RWPE1 (cell line): Measurements from ENCODE around the gene JAM2.

ENCODE experiments used
- CTCF ChIA-PET: fragments of 350-600 bp; sonication (Branson Sonifier 250); formaldehyde crosslinking; extraction: SDS; loops from one replicate; lab custom pipeline; 2021; lab: Yijun Ruan, JAX
- POLR2A ChIA-PET: fragments of 400-600 bp; formaldehyde crosslinking; extraction: SDS; loops from one replicate; lab custom pipeline; 2020; ENCODE audit warnings: antibody characterized with exemption; ENCODE audit not compliant: low non-redundant PET; lab: Yijun Ruan, JAX
- DNase-seq: peaks from one replicate; pipeline ENCODE4 v3.0.0; 2012; ENCODE audit warnings: low spot score
- H3K27ac ChIP-seq: fragments of 450-650 bp; 2 replicates; pipeline ENCODE4 v1.5.1; 2017
- TF ChIP-seq, protein P1 (sequence below): fragments of 450-650 bp; conservative IDR thresholded peaks from 2 replicates; pipeline ENCODE4 v1.5.1; 2017; ENCODE audit warnings: low read depth, mild to moderate bottlenecking

Gene JAM2

DNA sequence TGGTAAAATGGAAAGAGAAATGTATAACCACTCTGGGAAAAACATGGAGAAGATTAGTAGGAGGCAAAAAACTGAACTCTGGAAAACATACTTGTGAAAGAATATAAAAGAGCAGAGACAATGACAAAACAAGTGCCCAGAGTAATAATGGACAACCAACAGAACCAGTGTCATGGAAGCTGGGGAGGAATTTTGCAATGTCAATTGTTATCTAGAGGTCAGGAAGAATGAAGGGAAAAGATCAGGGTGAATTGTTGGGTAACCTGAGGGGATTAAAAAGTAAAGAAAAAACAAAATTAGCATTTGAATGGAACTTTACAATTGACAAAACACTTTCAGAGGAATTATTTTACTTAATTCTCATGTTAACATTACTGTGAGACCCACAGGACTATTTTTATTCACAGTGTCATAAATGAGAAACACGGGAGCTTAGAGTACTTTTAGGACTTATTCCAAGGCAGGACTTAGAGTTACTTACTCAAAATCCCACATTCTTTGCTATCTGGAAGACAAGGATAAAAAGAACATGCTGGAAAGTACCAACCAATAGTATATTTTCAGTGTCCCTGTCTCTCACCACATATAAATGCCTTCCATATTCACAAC is 19.5 kb downstream of the JAM2 start:
- CTCF ChIA-PET: no interaction called here
- no peak for DNase-seq
- POLR2A ChIA-PET: no interaction called here

DNA sequence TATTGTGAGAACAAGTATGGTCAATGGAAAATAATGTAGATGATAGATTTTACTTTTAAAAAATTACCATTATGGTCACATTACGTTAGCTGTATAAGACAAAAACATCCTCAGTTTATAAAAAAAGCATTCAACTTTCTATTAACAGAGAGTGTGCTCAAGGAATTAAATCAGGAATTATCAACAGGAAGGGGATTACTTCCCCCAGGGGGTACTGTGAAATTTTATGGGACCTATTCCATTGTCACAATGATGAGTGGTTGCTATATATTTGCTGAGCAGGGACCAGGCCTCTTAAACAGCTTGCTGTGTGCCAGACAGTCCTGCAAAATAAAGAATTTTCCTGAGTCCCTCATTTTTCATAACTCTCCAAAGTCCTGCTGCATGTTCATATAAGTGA is 21.2 kb downstream of the JAM2 start:
- POLR2A ChIA-PET: no interaction called here
- DNase-seq: no peak
- no peak overlapping the region for H3K27ac ChIP-seq
- CTCF ChIA-PET: no interaction called here
- TF ChIP-seq, protein P1, sequence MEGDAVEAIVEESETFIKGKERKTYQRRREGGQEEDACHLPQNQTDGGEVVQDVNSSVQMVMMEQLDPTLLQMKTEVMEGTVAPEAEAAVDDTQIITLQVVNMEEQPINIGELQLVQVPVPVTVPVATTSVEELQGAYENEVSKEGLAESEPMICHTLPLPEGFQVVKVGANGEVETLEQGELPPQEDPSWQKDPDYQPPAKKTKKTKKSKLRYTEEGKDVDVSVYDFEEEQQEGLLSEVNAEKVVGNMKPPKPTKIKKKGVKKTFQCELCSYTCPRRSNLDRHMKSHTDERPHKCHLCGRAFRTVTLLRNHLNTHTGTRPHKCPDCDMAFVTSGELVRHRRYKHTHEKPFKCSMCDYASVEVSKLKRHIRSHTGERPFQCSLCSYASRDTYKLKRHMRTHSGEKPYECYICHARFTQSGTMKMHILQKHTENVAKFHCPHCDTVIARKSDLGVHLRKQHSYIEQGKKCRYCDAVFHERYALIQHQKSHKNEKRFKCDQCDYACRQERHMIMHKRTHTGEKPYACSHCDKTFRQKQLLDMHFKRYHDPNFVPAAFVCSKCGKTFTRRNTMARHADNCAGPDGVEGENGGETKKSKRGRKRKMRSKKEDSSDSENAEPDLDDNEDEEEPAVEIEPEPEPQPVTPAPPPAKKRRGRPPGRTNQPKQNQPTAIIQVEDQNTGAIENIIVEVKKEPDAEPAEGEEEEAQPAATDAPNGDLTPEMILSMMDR: no peak

More for the DNA sequence above, 19.5 kb downstream of the JAM2 start:
- H3K27ac ChIP-seq: no peak overlapping the region
- TF ChIP-seq, protein P1: no peak

DNA sequence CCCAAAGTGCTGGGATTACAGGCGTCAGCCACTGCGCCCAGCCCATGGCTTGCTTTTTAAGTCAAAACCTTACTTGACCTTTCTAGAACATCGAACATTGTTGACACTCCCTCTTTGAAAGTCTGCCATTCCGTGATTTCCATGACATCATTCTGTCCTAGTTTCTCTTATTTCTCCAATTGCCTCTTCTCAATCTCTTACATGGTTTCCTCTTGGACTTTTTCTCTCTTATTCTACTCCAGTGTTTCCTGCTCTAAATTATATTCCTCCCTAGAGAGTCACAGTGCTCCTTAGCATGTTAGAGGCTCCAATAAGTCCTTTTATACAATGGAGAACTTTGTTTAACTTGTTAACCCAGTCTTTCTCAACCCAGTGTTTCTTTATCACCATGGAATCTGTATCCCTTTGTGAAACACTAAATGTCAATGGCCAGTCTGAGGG is 25.5 kb downstream of the JAM2 start:
- TF ChIP-seq, protein P1: no peak
- no peak for DNase-seq
- no peak overlapping the region for H3K27ac ChIP-seq
- ChIA-PET CTCF (no interaction called here), POLR2A (no interaction called here)

DNA sequence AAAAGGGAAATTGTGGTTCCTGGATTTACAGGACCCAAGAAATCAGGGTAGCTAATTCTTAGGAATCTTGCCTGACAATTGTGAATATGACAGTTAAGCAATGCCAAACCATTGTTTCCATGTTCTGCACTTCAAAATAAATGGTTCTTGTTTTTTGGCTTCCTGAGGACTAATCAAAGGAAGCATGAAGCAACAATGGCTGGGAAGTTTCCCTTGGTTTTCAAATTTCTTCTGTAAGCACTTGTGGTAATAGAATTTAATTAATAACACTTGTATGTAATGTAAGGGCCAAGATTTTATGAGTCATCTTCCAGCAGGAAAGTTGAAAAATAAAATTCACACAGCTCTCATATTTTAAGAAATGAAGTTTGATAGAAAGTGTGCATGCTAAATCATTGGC is 31.7 kb downstream of the JAM2 start:
- POLR2A ChIA-PET: no interaction called here
- DNase-seq: no peak
- CTCF ChIA-PET: interaction anchor here (0.6 kb wide), 1 partner anchor 18 kb away, joined by 3 read pairs; no protein-coding TSS in a partner anchor
- TF ChIP-seq, protein P1: no peak
- H3K27ac ChIP-seq: no peak overlapping the region

DNA sequence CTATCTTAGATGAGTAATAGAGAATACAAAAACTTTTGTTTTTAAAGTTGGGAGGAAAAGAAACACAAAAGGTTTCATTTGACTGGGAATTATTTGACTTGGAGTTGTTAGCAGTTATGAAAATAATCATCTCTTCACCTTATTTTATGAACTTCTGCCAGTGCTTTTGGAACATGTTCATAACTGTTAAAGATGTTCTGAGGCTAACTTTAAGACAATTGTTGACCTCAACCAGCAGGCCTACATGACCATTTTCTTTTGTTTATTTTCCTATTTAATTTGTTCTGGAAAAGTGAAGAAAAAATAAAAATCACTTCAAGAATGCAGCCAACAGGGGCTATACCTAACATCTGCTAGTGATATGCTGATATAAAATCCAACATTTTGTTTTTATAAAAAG is 37.4 kb downstream of the JAM2 start:
- no peak for DNase-seq
- TF ChIP-seq, protein P1: no peak
- ChIA-PET CTCF (no interaction called here), POLR2A (no interaction called here)
- H3K27ac ChIP-seq: no peak overlapping the region

DNA sequence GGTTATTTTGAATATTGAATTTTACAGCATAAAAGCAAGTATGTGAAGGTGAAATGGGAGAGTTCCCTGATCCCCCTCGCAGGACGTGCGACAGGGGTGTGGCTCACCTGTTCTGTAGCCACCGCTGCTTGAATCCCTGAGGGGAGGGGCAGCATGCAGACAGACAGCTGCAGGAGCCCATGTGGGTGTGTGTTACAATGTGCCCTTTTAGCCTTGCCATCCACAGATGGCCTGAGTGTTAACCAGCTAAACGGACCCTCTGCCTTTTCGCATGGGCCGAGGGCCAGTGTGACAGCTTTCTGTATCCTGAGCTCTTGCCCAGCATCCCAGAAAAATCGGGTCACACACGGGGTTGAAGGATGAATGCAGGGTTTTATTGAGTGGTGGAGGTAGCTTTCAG is 43.3 kb downstream of the JAM2 start:
- TF ChIP-seq, protein P1: no peak
- no peak for DNase-seq
- ChIA-PET POLR2A (no interaction called here), CTCF (interaction anchor here (0.7 kb wide), 1 partner anchor 16 kb away, joined by 7 read pairs; no protein-coding TSS in a partner anchor)
- no peak overlapping the region for H3K27ac ChIP-seq
